GM12875 (cell line): ENCODE results near the gene COL26A1.
A peak's percentile ranks its signal among the peaks of the same experiment; 100 is the strongest.

Experiments used
- H3K4me3 ChIP-seq: one replicate; pipeline ENCODE4 v1.5.1; 2011; ENCODE audit warnings: low read depth, low read length, control low read depth
- CTCF ChIP-seq: IDR thresholded peaks from 2 replicates; pipeline ENCODE4 v1.5.1; 2011; ENCODE audit warnings: low read depth, mild to moderate bottlenecking, control low read depth, inconsistent platforms, low read length, moderate library complexity, borderline replicate concordance; ENCODE audit not compliant: insufficient read depth

COL26A1 gene

GRCh38 chr7:101401390-101402080 is 38.9 kb downstream of the COL26A1 start:
- TF ChIP-seq CTCF = no peak
- H3K4me3 ChIP-seq = no peak overlapping the region

- TF ChIP-seq CTCF = no peak
- no peak overlapping the region for H3K4me3 ChIP-seq
Measured at GRCh38 chr7:101402081-101402779, 39.6 kb downstream of the COL26A1 start.

- no peak overlapping the region for H3K4me3 ChIP-seq
- TF ChIP-seq CTCF = no peak
Measured at GRCh38 chr7:101402835-101403234, 40.2 kb downstream of the COL26A1 start.

GRCh38 chr7:101405474-101406067 is 42.9 kb downstream of the COL26A1 start:
- TF ChIP-seq CTCF = no peak
- H3K4me3 ChIP-seq = no peak overlapping the region

GRCh38 chr7:101410743-101411507 is 48.2 kb downstream of the COL26A1 start:
- H3K4me3 ChIP-seq = no peak overlapping the region
- TF ChIP-seq CTCF = peak; percentile 86

- no peak for TF ChIP-seq CTCF
- no peak overlapping the region for H3K4me3 ChIP-seq
Measured at GRCh38 chr7:101411508-101411874, 48.8 kb downstream of the COL26A1 start.
